ENCODE measurements around the gene SLC10A2. TPM values are rescaled to one million over a fixed set of nuclear protein-coding genes. Genes with fewer than 3 reads are reported as not detected.

The SLC10A2 gene
- total and polyA plus RNA-seq, 12 donors = not detected

DNA sequence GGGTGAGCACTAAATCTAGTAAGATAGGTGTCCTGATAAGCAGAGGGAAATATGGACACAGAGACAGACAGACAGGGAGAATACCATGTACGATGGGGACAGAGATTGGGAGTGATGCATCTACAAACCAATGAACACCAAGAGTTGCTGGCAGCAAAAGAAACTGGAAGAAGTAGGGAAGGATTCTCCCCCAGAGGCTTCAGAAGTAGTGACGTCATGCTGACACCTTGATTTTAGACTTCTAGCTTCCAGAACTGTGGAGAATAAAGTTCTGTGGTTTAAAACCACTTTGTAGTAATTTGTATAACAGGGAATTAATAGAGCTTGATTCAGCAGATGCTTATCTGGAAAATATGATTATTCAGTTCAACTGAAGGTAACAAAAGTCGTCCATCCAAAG, 66.1 kb downstream of the SLC10A2 start:
- Histone ChIP-seq H3K9me3 (peaks cover 0 to 7% (median 4%) of the 10 kb centered on the region in 11 donors), H3K4me3 (no peak overlapping the region), H3K36me3 (no peaks in the 10 kb centered on the region), H3K27me3 (no peaks in the 10 kb centered on the region), H3K27ac (no peak overlapping the region), H3K4me1 (peaks cover 0 to 10% (median 0%) of the 10 kb centered on the region in 9 donors)
- ATAC-seq = no peak
- DNase-seq = no peak
- 80 to 85% methylated on average over 3 of the region's 3 CpGs for WGBS, 2 donors
- intact Hi-C loops (cut with DNase I) = no loop called here
- no peak for TF ChIP-seq CTCF (IDR thresholded peaks at IDR 0.05)

DNA sequence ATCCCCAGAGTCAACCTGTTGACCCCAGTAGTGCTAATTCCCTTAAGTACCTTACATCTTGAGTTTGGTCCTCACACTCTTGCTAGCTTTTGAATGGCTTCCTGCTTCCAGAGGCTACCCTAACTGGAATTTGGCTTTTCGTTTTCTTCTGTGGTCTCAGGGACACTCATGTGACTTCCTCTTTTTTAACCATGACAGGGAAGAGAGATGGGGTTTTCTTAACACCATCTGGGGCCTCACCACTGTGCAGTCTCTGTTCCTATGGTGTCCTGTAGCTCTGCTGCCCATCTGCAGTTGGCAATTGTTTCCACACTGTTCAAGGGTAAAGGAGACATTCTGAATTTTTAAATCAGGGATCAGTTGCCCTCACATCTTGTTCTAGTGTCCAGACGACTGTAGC, 66.7 kb downstream of the SLC10A2 start:
- H3K9me3 ChIP-seq = peaks cover 0 to 11% (median 5%) of the 10 kb centered on the region in 11 donors
- no peak for DNase-seq
- H3K36me3 ChIP-seq = no peaks in the 10 kb centered on the region
- intact Hi-C loops (cut with DNase I) = no loop called here
- H3K4me3 ChIP-seq = no peak overlapping the region
- no peak for TF ChIP-seq CTCF (IDR thresholded peaks at IDR 0.05)
- H3K27me3 ChIP-seq = no peaks in the 10 kb centered on the region
- H3K4me1 ChIP-seq = peaks cover 0 to 4% (median 0%) of the 10 kb centered on the region in 9 donors
- WGBS, 2 donors = 61 to 63% methylated on average over 2 of the region's 2 CpGs
- no peak overlapping the region for H3K27ac ChIP-seq
- ATAC-seq = no peak

Other genes starting within 250 kb of the SLC10A2 start
- 10 to 100 TPM; 26.5 to 37.7 (median 33.4) TPM for gene ERCC5, start 220.4 kb downstream of the SLC10A2 start, total RNA-seq
- 10 to 100 TPM; 18.1 to 59.5 TPM for gene ERCC5, start 220.4 kb downstream of the SLC10A2 start, polyA plus RNA-seq

All from heart right ventricle (tissue), 16 donors.